Erythroblast (primary cell): ENCODE data around the gene PQBP1.

Experiments used
- GATA1 ChIP-seq: IDR thresholded peaks from 2 replicates; pipeline ENCODE4 v1.6.1; 2011; ENCODE audit warnings: low read depth, mild to moderate bottlenecking, control low read depth, low read length, moderate library complexity
- POLR2A ChIP-seq: IDR thresholded peaks from 2 replicates; pipeline ENCODE4 v1.6.1; 2011; ENCODE audit warnings: mild to moderate bottlenecking, low read length

GRCh38 chrX:48894891-48895290 lies 2.8 kb upstream of the PQBP1 start:
- TF ChIP-seq POLR2A (no peak), GATA1 (no peak)
